Measurements from ENCODE around the gene FMNL2.

The FMNL2 gene

GRCh38 chr2:152624805-152625204 lies 289.8 kb downstream of the FMNL2 start:
- DNase-seq, result no peak

GRCh38 chr2:152626911-152627339 lies 292.0 kb downstream of the FMNL2 start:
- no peak for DNase-seq

DNA sequence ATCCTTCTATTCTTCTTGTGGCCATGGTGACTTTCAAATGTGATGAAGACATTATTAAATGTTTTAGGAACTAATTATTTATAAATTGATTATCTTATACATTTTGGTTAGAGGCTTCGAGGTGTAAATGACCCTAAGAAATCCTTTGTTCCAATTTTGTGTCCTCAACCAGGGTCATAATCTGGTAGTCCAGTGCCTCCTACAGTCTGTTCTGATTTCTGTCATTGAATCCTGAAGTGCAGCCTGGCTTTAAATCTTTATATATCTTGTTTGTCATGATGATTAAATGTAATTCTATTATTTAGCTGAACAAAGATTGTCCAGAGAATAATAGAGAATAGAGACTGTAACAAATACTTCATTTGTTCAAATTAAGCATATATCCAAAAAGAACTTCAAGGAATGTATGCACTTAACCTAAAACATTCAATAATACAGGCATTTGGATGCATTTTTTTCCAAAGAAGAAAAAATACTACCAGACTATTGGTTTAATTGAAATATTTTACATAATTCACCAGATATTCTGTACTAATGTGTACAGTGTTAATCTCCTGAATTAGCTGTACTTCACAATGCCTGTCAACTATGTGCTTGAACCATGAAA lies 292.5 kb downstream of the FMNL2 start:
- no peak for DNase-seq

- DNase-seq, result no peak
These were observed 294.2 kb downstream of the FMNL2 start for GRCh38 chr2:152629202-152629601.

- no peak for DNase-seq
These were observed 295.5 kb downstream of the FMNL2 start for GRCh38 chr2:152630466-152630865.

GRCh38 chr2:152632736-152633135 lies 297.8 kb downstream of the FMNL2 start:
- DNase-seq, result no peak

- no peak for DNase-seq
These were observed 300.8 kb downstream of the FMNL2 start for GRCh38 chr2:152635635-152636298.

DNA sequence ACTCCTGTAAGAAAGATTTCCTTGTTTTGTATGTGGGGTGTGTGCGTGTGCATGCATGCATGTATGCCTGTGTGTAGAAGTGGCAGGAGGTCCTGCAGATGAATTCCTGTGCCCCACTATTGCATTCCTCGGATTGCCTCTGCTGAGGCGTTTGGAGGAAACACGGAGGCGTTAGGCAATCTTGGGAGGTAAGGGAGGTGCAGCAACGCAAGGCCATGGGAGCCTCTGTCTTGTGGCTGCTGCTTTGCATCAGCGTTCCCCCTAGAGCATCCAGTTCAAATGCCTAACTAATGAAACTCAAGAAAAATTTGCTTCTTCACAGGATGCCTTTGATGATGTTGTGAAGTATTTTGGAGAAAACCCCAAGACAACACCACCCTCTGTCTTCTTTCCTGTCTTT lies 302.3 kb downstream of the FMNL2 start:
- DNase-seq, result no peak

GRCh38 chr2:152638056-152638455 lies 303.1 kb downstream of the FMNL2 start:
- DNase-seq, result no peak

DNA sequence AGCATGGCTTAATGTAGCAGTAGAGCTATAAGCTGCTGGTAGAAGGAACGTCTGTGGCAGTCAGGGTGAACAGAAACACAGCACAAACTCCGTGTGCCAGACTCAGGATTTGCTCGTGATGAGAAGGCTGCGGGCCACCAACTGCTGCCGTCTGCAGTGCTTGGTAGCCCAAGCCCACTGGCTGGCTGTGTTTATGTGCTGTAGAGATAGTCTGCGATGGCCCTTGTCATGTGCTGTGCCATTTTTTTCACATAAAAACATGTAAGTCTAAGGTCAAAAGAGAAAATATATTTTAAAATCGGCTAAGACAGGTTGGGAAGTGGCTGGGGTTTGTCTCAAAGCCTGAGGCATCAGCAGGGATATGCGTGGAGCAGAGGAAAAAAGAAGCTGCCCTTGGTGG lies 303.6 kb downstream of the FMNL2 start:
- no peak for DNase-seq

GRCh38 chr2:152644189-152644873 lies 309.4 kb downstream of the FMNL2 start:
- no peak for DNase-seq

- no peak for DNase-seq
These were observed 311.3 kb downstream of the FMNL2 start for GRCh38 chr2:152646264-152646663.

DNA sequence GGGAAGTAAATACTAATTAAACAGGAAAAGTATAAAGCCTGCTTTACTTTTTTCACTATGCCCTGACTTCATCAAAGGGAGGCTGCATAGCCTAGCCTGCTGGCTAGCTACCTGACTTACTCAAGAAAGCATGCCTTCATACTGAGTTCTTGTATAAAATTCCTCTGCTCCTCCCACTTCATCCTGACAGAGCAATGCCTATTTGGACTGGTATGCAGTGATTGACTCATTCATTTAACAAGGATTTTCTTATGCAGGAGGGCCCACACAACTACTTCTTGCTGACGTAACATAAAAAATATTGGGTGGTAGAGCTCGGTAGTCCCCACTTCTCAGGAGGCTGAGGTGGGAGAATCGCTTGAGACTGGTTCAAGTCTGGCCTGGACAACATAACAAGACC lies 311.8 kb downstream of the FMNL2 start:
- no peak for DNase-seq

- DNase-seq, result no peak
These were observed 312.6 kb downstream of the FMNL2 start for GRCh38 chr2:152647552-152647951.

DNA sequence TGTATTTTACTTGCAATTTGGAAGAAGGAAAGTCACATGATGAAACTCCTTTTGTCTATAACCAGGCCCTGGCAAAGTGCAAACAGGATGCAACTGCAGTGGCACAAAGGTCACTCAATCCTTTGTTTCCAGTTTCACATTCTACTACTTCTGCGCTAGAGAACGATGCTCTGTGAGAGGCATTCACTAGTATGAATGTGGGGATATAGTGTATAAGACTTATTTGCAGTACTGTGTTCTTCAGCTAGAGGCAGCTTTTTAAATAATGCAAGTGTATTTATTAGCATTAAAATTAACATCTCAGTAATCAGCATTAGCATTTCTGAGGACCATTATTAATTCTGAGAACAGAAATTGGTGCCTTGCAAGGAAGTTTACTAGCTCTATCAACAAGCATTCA lies 313.4 kb downstream of the FMNL2 start:
- DNase-seq, result no peak

DNA sequence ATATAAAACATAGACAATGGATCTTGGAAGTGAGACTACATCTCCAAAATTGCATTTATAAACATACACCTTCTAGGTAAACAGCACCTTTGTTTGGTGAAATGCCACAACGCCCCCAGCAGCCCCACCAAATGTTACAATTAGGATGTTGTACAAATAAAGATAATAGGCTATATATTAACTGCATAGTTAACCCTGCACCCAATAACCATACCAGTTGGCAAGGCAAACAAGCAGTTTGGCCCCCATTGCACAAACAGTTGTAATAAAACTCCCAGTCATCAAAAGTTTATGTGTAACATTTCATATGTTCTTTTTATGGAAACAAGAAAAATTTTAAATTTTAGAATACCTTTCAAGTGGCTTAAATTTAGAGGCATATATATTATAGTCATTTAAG lies 315.0 kb downstream of the FMNL2 start:
- no peak for DNase-seq

DNA sequence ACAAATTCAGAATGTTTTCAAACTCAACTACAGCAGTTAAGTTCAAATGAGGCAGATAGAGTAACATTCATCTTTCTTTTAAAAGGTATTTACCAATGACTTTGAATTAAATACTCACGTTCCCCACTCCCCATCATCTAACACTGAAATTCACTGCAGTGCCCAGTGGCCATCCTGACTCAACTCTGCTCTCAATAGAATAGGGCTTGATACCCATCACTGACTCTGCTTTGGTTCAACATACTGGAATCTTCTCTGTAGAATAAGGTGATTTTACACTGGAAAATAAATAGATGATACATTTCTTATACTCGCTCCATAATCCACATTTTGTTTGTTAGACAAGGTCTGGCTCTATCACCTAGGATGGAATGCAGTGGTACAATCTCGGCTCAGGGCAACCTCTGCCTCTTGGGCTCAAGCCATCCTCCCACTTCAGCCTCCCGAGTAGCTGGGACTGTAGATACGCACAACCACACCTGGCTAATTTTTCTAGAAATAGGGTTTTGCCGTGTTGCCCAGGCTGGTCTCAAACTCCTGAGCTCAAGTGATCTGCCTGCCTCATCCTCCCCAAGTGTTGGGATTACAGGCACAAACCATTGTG lies 315.9 kb downstream of the FMNL2 start:
- DNase-seq, result no peak

- no peak for DNase-seq
These were observed 316.9 kb downstream of the FMNL2 start for GRCh38 chr2:152651834-152652233.

DNA sequence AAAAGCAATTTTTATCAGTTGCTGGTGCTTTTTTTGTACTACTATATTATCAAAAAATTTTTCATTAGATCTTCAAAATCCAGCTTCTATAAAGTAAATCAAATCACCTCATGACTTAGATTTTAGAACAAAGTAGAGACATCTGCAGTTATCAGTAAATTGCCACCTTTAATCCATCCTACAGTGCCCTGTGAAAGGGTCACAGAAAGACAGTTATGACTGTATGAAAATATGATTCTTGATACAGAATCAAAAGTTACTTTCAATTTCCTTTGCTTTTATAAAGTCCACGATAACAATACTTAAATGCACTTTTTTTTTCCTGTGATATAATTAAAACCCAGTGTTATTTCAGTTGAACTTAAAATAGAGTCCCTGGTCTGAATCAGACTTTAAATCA lies 320.9 kb downstream of the FMNL2 start:
- no peak for DNase-seq

DNA sequence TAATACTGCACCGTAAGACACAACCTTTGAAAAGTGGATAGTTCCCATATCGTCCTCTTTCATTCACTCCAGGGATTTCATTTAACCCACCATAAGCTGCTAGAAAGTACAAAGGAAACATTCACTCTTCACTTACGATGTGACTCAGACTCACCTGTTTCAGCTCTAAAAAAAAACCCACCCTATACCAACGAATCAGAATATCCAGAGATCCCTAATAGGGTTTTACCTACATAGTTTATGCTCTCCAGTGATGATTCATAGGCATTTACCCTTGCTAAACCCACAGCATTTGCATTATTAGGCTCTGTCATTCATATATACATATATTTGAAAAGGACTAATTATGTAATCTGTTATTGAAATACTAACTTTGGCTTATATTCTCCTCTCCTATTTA lies 322.1 kb downstream of the FMNL2 start:
- DNase-seq, result no peak

- DNase-seq, result no peak
These were observed 323.2 kb downstream of the FMNL2 start for GRCh38 chr2:152658221-152658620.

GRCh38 chr2:152661076-152661475 lies 326.1 kb downstream of the FMNL2 start:
- no peak for DNase-seq

GRCh38 chr2:152664725-152665124 lies 329.8 kb downstream of the FMNL2 start:
- no peak for DNase-seq

GRCh38 chr2:152674334-152674733 lies 339.4 kb downstream of the FMNL2 start:
- no peak for DNase-seq
